CD4-positive, alpha-beta T cell treated with Interleukin-2 at 100 ng/mL for 4 hours (primary cell): ENCODE results near the gene RPL27A.
A peak's percentile ranks its signal among the peaks of the same experiment; 100 is the strongest.
"Not testable (repeated sequence)": the region's sequence is repeated elsewhere in the genome, so short reads cannot be mapped to it uniquely, and the experiment has no call there.

ENCODE experiments used
- DNase-seq: peaks from one replicate; pipeline ENCODE4 v3.0.0-alpha.2; 2020; ENCODE audit warnings: low spot score

The RPL27A gene

GRCh38 chr11:8682303-8683114 is at the start of gene RPL27A, which contains the start of gene TRIM66:
Gene RPL27A, plus strand, starts transcription at chr11:8682792. Its CDS starts 22 bp downstream, at chr11:8682814.
Gene TRIM66, minus strand, starts transcription at chr11:8682665. Its CDS starts 10,391 bp downstream, at chr11:8672274.
- peak; percentile 99 for DNase-seq

- no peak for DNase-seq
These were observed 48.1 kb upstream of the RPL27A start for GRCh38 chr11:8634498-8634897.

GRCh38 chr11:8636127-8636526 is 46.5 kb upstream of the RPL27A start:
- no peak for DNase-seq

GRCh38 chr11:8638300-8638699 is 44.3 kb upstream of the RPL27A start:
- no peak for DNase-seq

GRCh38 chr11:8639655-8640054 is 42.9 kb upstream of the RPL27A start:
- no peak for DNase-seq

- no peak for DNase-seq
These were observed 42.2 kb upstream of the RPL27A start for GRCh38 chr11:8640267-8640906.

DNA sequence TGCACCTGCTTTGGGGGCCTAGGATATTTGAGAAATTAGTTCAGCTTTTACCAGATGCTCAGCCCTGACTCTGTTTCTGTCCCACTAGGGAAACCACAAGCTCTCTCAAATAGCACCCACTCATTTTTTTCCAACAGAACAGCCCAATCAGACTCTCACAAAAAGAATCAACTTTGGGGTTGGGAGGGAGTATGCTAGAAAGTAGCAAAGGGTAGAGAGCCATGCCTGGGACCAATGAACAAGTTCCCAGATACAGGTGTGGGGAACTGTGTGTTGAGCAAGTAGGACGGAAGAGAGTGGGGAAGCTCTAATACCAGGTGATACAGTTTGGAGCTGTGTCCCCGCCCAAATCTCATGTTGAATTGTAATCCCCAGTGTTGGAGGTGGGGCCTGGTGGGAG is 41.3 kb upstream of the RPL27A start:
- DNase-seq = no peak

DNA sequence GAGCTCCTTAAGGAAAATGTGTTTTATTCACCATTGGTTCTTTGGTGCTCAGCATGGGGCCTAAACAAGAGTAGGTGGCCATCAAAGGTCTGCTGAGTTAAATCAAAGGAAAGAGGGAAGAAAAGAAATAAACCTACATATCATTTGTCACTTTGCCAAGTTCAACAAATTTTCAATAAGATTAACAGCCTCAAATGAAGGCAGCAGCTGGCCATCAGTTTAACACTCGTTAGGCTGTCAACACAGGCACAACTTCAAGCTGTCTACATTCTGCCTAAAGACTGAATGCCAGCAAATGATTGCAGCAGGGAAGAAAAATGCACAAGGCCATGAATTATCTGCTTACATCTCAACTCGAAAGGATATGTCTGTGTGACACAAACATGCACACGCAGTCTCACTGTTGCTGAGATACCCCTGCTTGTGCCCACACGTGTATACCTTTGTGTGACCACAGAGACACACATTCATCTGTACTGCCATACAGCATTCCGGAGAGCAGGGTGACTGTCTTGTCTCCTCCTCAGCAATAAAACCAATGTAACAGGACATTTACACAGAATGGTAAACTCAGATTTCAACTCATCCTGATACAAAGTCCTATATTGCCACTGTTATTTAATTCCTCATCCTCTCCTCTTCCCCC is 40.3 kb upstream of the RPL27A start:
- no peak for DNase-seq

DNA sequence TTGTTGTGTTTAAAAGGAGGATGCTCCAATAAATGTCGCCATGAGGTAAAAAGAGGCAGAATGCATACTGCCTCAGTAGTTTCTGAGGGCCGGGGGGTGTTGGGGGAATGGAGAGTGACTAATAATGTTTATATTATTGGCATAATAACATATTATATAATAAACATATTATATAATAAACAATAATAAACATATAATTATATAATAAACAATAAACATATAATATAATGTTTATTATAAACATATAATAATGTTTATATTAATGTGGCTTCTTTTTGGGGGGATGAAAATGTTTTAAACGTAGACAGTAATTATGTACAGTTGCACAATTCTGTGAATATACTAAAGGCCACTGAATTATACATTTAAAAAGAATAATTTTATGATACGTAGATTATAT is 35.7 kb upstream of the RPL27A start:
- DNase-seq = no peak

DNA sequence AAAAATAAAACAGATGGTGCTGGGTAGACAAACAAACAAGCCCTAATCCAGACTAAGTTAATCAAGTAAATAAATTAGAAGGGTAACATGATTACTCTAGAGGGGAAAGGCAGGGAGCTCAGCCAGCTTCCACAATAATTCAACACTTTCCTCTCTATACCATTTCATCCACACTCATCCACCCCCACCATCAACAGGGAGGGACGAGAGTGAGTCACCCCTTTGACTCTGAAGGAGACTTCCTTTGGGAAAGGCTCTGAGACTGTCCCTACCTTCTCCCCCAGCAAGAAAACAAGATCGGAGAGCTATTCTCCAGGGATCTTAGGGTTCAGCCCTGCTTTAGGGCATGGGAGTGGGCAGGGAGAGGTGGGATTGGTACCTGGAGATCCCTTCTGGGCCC is 33.2 kb upstream of the RPL27A start:
- DNase-seq = no peak

GRCh38 chr11:8650401-8650990 is 32.1 kb upstream of the RPL27A start:
- DNase-seq = no peak

- no peak for DNase-seq
These were observed 30.5 kb upstream of the RPL27A start for GRCh38 chr11:8652140-8652539.

DNA sequence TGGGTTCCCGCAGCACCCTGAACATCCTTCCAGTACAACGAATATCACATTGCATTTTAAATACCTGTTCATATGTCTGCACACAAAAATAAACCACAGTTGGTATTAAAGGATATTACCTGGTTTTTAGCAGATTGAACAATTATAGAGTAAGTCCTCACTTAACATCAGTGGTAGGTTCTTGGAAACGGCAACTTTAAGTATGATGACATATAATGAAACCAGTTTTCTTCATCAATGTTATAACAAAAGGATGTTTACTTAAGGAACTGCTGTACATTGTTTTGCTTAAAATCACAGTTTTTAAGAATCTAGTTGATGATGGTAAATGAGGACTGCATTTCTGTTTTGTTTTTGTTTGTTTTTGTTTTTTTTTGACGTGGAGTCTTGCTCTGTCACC is 28.1 kb upstream of the RPL27A start:
- DNase-seq = no peak

GRCh38 chr11:8656291-8656690 is 26.3 kb upstream of the RPL27A start:
- no peak for DNase-seq

DNA sequence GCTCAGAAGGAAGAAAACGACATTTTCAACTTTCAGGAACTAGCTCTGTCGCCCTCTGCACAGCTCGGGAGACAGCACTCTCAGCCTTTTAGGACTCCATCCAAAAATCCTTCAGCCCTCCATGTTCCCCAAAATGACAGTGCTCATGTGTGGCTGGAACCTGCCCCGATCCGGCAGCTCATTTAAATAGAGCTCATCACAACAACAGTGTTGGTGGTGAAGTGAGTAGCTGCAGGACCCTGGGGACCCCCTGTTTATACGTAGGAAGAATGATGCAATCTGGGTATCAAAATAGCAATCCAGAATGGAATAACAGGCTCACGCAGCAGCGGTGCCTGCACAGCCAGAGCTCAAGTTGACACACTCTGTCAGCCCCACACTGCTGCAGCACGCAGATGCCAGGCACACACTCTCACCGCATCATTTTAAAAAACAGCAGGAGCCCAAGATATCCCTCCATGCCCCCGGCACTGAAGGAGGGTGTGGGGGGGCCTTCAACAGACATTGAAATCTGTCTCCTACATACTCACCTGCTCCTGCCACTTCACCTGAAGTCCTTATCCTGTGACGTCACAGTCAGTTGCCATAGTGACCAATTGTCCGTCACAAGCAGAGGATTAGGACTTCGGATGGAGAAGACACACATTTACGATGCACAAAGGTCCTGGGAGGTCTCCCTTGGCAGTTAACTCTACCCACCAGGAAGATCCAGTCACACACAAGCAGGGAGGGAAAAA is 24.1 kb upstream of the RPL27A start:
- no peak for DNase-seq

DNA sequence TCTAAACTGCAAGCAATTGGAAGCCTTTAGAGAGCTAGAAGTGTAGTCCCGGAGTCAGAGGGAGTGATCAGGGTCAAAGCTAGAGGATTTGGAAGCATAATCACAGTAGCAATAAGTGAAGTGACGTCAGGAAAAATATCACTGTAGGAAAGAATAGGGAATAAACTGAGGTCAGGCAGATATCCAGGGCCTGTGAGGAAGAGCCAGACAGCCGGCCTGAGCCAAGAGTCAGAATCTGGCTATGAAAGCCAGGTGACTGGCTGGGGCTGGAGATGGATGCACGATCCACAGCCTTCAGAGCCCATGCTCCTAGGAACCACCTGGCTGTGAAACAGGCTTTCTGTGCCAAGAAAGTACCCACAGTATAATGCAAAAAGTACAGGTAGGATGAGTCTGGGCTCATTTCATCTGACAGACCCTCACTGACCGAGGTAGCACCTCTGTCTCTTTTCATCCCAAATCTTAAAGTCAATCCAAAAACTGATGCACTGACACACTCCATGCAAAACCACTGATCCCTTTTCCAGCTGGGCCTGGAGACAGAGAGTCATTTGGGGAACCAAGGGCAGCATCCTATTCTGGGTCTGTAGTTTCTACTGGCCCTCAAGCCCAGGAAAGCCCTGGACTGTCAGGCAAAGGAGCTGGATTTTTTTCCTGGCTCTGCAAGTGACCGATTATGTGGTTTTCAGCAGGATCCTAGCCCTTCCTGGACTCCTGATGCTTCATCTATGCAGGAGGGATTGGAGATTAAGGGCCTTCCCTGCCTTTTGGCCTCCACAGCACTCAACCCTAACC is 21.4 kb upstream of the RPL27A start:
- no peak for DNase-seq

GRCh38 chr11:8665222-8665621 is 17.4 kb upstream of the RPL27A start:
- no peak for DNase-seq

GRCh38 chr11:8670081-8670480 is 12.5 kb upstream of the RPL27A start:
- DNase-seq = not testable (repeated sequence)

GRCh38 chr11:8671193-8671612 is 11.4 kb upstream of the RPL27A start:
- no peak for DNase-seq

- DNase-seq = no peak
These were observed 10.9 kb upstream of the RPL27A start for GRCh38 chr11:8671651-8672062.

- no peak for DNase-seq
These were observed 10.2 kb upstream of the RPL27A start for GRCh38 chr11:8672346-8672745.
